OCI-LY1 (cell line): Measurements from ENCODE around the gene SMARCC1.

Source experiments
- CTCF ChIP-seq: fragments of 200-600 bp; sonication (generic), shearing (Covaris generic); IDR thresholded peaks from 2 replicates; pipeline ENCODE4 v1.5.1; 2017; ENCODE audit warnings: mild to moderate bottlenecking, antibody characterized with exemption, low read length, moderate library complexity, mixed read lengths
- EZH2 ChIP-seq: fragments of 200-600 bp; sonication (generic), shearing (Covaris generic); IDR thresholded peaks from 2 replicates; pipeline ENCODE4 v1.8.0; 2017; ENCODE audit warnings: borderline replicate concordance, mixed run types, mild to moderate bottlenecking, antibody characterized with exemption, low read length, moderate library complexity, mixed read lengths

GRCh38 chr3:47611576-47611975 lies 170.1 kb downstream of the SMARCC1 start:
- TF ChIP-seq EZH2: no peak
- TF ChIP-seq CTCF: no peak
